Activated CD4-positive, alpha-beta memory T cell treated with anti-CD3 and anti-CD28 coated beads for 36 hours (primary cell): ENCODE measurements around the gene SLC35B2. TPM values are rescaled to one million over a fixed set of nuclear protein-coding genes. Genes with fewer than 3 reads are reported as not detected.

Experiments used
- CTCF ChIA-PET: fragments of 350-600 bp; sonication (Branson Sonifier 250); formaldehyde crosslinking; loops from one replicate; lab custom pipeline; 2021; ENCODE audit warnings: antibody characterized with exemption, inconsistent platforms; lab: Charles Lee
- POLR2A ChIA-PET: fragments of 350-600 bp; sonication (Branson Sonifier 250); formaldehyde crosslinking; loops from one replicate; lab custom pipeline; 2021; ENCODE audit warnings: antibody characterized with exemption; lab: Charles Lee
- DNase-seq: peaks from one replicate; pipeline ENCODE4 v3.0.0-alpha.2; 2020
- H3K27ac Mint-ChIP-seq: one replicate; pipeline ENCODE4 v1.8.0; 2021; ENCODE audit warnings: mixed read lengths
- H3K27me3 Mint-ChIP-seq: one replicate; pipeline ENCODE4 v1.8.0; 2021; ENCODE audit warnings: mixed read lengths
- H3K36me3 Mint-ChIP-seq: one replicate; pipeline ENCODE4 v1.8.0; 2021; ENCODE audit warnings: mixed read lengths
- H3K4me1 Mint-ChIP-seq: one replicate; pipeline ENCODE4 v1.8.0; 2021; ENCODE audit warnings: low read depth, mixed read lengths
- H3K4me3 Mint-ChIP-seq: one replicate; pipeline ENCODE4 v1.8.0; 2021; ENCODE audit warnings: mild to moderate bottlenecking, mixed read lengths
- H3K9me3 Mint-ChIP-seq: one replicate; pipeline ENCODE4 v1.8.0; 2021; ENCODE audit warnings: mixed read lengths
- intact Hi-C: fragments of 100-400 bp; cut with micrococcal nuclease; formaldehyde crosslinking; loops from one replicate; pipeline ENCODE4 v1.15.1; 2023
- total RNA-seq, 2 experiments: library from RNA; stranded (reverse); gene quantifications; one replicate each; pipeline ENCODE4 v1.2.3, GENCODE V29; 2021

Gene SLC35B2
- total RNA-seq, 2 experiments from 2014 or later = 16.5 to 16.8 TPM

DNA sequence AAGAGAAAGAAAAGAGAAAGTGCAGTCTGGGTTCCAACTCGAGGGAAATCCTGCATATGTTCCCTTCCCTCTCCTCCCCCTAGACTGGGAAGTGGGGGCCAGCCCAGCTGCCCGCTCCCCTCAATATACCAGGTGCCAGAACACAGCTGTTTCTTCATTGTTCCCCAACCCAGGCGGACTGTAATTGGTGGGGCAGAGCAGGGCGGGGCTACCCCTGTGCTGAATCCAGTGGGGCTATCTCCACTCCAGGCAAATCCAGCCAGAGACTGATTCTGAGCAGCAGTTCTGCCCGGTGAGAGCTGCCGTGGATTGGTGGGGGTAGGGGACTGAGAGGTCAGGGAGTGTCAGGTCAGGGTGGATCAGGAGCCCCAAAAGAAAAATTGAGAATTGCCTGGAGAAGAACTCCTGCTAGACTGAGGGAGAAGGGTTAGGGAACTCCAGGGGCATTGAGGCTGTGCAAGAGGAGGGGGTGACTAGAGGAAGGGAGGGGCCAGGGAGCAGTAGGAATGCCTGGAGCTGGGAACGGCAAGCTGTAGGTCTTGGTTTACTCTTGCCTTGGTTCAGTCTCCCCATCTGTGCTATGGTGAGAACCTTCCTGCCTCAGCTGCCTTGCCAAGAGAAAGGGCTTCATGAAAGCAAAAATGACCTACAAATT is 40.5 kb downstream of the SLC35B2 start, which contains the start of gene MYMX:
MYMX (plus strand) TSS at position 250 of the 655 bp plus-strand sequence. CDS start 546 bp downstream, outside the sequence.
- CTCF ChIA-PET = no interaction called here
- Mint-ChIP-seq H3K4me1 (peaks cover 11% of the 10 kb centered on the region), H3K4me3 (no peak within 1 kb of the TSS), H3K27me3 (peaks cover 12% of the 10 kb centered on the region), H3K9me3 (no peaks in the 10 kb centered on the region), H3K36me3 (no peaks in the 10 kb centered on the region), H3K27ac (no peak within 1 kb of the TSS)
- intact Hi-C loops = no loop called here
- POLR2A ChIA-PET = no interaction called here
- DNase-seq = no peak

DNA sequence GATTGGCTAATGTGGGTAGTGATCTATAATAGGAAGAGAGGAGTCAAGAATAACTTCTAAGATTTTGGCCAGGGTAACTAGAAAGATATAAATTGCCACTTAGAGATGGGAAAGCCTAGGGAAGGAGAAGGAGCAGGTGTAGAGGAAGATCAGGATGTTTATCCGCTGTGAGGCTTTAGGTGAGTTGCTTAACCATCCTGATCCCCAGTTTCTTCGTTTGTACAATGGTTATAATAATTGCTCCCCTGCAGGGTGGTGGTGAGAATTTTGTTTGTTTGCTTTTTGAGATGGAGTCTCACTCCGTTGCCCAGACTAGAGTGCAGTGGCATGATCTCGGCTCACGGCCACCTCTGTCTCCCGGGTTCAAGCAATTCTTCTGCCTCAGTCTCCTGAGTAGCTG is 43.0 kb downstream of the SLC35B2 start:
- ChIA-PET CTCF (interaction anchor here (1.1 to 2.6 kb wide), 3 partner anchors 42 to 114 kb away, joined by 3 to 8 read pairs (median 3); partner anchors contain the start of gene AARS2), POLR2A (no interaction called here)
- Mint-ChIP-seq H3K36me3 (no peaks in the 10 kb centered on the region), H3K27ac (no peak overlapping the region), H3K4me1 (peaks cover 3% of the 10 kb centered on the region), H3K4me3 (no peak overlapping the region), H3K27me3 (peaks cover 12% of the 10 kb centered on the region), H3K9me3 (no peaks in the 10 kb centered on the region)
- intact Hi-C loops = no loop called here
- DNase-seq = no peak

- no peaks in the 10 kb centered on the region for H3K9me3 Mint-ChIP-seq
- POLR2A ChIA-PET = no interaction called here
- no peak for DNase-seq
- H3K4me1 Mint-ChIP-seq = no peaks in the 10 kb centered on the region
- intact Hi-C loops = no loop called here
- CTCF ChIA-PET = interaction anchor here (2.4 kb wide), 1 partner anchor 10 kb away, joined by 8 read pairs; no protein-coding TSS in a partner anchor
- no peaks in the 10 kb centered on the region for H3K36me3 Mint-ChIP-seq
- H3K27me3 Mint-ChIP-seq = peaks cover 3% of the 10 kb centered on the region
- H3K27ac Mint-ChIP-seq = no peak overlapping the region
- no peak overlapping the region for H3K4me3 Mint-ChIP-seq
Measured at GRCh38 chr6:44211284-44211683, 46.0 kb downstream of the SLC35B2 start.

- H3K9me3 Mint-ChIP-seq = no peaks in the 10 kb centered on the region
- DNase-seq = no peak
- peaks cover 3% of the 10 kb centered on the region for H3K27me3 Mint-ChIP-seq
- no peaks in the 10 kb centered on the region for H3K4me1 Mint-ChIP-seq
- intact Hi-C loops = no loop called here
- no peaks in the 10 kb centered on the region for H3K36me3 Mint-ChIP-seq
- CTCF ChIA-PET = no interaction called here
- H3K4me3 Mint-ChIP-seq = no peak overlapping the region
- POLR2A ChIA-PET = no interaction called here
- H3K27ac Mint-ChIP-seq = no peak overlapping the region
Measured at GRCh38 chr6:44207966-44208365, 49.4 kb downstream of the SLC35B2 start.

Other genes with a start within 250 kb of the SLC35B2 start
- 10 to 100 TPM; 49.5 to 50.1 TPM for gene MRPL14, start 130.1 kb downstream of the SLC35B2 start, total RNA-seq
- 10 to 100 TPM; 11.6 to 13.0 TPM for gene TMEM63B, start 130.0 kb downstream of the SLC35B2 start, total RNA-seq
- under 1 TPM in 1 of 2 experiments, not detected in 1; 0.12 TPM for gene CAPN11, start 98.7 kb downstream of the SLC35B2 start, total RNA-seq
- not detected for gene MYMX, start 40.6 kb downstream of the SLC35B2 start, total RNA-seq
- gene SLC29A1, start 33.9 kb downstream of the SLC35B2 start, total RNA-seq = 10 to 100 TPM; 47.6 to 50.0 TPM
- gene HSP90AB1, start 10.4 kb downstream of the SLC35B2 start, total RNA-seq = 1,000 to 10,000 TPM; 1,671 to 1,695 TPM
- gene NFKBIE, start 8.0 kb upstream of the SLC35B2 start, total RNA-seq = 10 to 100 TPM; 24.7 to 25.1 TPM
- gene TMEM151B, start 12.9 kb upstream of the SLC35B2 start, total RNA-seq = under 1 TPM; 0.07 to 0.12 TPM
- gene AARS2, start 55.8 kb upstream of the SLC35B2 start, total RNA-seq = 10 to 100 TPM; 16.3 to 16.5 TPM
- not detected for gene SPATS1, start 85.1 kb upstream of the SLC35B2 start, total RNA-seq
- gene CDC5L, start 130.2 kb upstream of the SLC35B2 start, total RNA-seq = 10 to 100 TPM; 24.0 to 24.3 TPM